Trophoblast cell (in vitro differentiated cells and primary cell): ENCODE results near the gene DPY19L1.
"Not testable (repeated sequence)": the region's sequence is repeated elsewhere in the genome, so short reads cannot be mapped to it uniquely, and the experiment has no call there.

Source experiments
- DNase-seq, 2 donors: peaks; one replicate each; pipeline ENCODE4 v3.0.0-alpha.2; 2016
- H2AFZ ChIP-seq: 2 replicates; pipeline ENCODE4 v1.6.1; 2013; ENCODE audit warnings: low read length, moderate library complexity, mild to moderate bottlenecking; ENCODE audit not compliant: insufficient read depth, poor library complexity
- H2AK5ac ChIP-seq: 2 replicates; pipeline ENCODE4 v1.6.1; 2013; ENCODE audit warnings: mild to moderate bottlenecking, low read length
- H2BK120ac ChIP-seq: 2 replicates; pipeline ENCODE4 v1.6.1; 2013; ENCODE audit warnings: low read length, mild to moderate bottlenecking, moderate library complexity; ENCODE audit not compliant: insufficient read depth, poor library complexity
- H2BK12ac ChIP-seq: 2 replicates; pipeline ENCODE4 v1.6.1; 2013; ENCODE audit warnings: mild to moderate bottlenecking, low read length, moderate library complexity
- H2BK5ac ChIP-seq: 2 replicates; pipeline ENCODE4 v1.6.1; 2013; ENCODE audit warnings: low read length, low read depth, moderate library complexity, mild to moderate bottlenecking; ENCODE audit not compliant: poor library complexity
- H3K14ac ChIP-seq: 2 replicates; pipeline ENCODE4 v1.6.1; 2013; ENCODE audit warnings: mild to moderate bottlenecking, low read length
- H3K18ac ChIP-seq: 2 replicates; pipeline ENCODE4 v1.6.1; 2013; ENCODE audit warnings: mild to moderate bottlenecking, low read length
- H3K23ac ChIP-seq: 2 replicates; pipeline ENCODE4 v1.6.1; 2013; ENCODE audit warnings: low read length
- H3K27ac ChIP-seq: 2 replicates; pipeline ENCODE4 v1.5.1; 2013; ENCODE audit warnings: low read depth, mild to moderate bottlenecking, inconsistent platforms, low read length, moderate library complexity
- H3K27me3 ChIP-seq: 2 replicates; pipeline ENCODE4 v1.6.1; 2013; ENCODE audit warnings: inconsistent platforms, mild to moderate bottlenecking, low read length, moderate library complexity; ENCODE audit not compliant: insufficient read depth
- H3K36me3 ChIP-seq, 2 experiments: 1 replicate in 1 of 2; 2 replicates in 1 of 2; pipeline ENCODE4 v1.6.1; 2013; ENCODE audit warnings: low read length in 2 of 2, mild to moderate bottlenecking in 2 of 2, moderate library complexity in 1 of 2; ENCODE audit not compliant: insufficient read depth in 2 of 2, control insufficient read depth in 1 of 2
- H3K4ac ChIP-seq: 2 replicates; pipeline ENCODE4 v1.6.1; 2013; ENCODE audit warnings: low read depth, mild to moderate bottlenecking, low read length, moderate library complexity
- H3K4me1 ChIP-seq, 2 experiments: 1 replicate in 1 of 2; 2 replicates in 1 of 2; pipeline ENCODE4 v1.6.1; 2013; ENCODE audit warnings: low read length in 2 of 2, mild to moderate bottlenecking in 2 of 2, moderate library complexity in 1 of 2; ENCODE audit not compliant: insufficient read depth in 2 of 2, control insufficient read depth in 1 of 2
- H3K4me2 ChIP-seq: 2 replicates; pipeline ENCODE4 v1.6.1; 2013; ENCODE audit warnings: inconsistent platforms, mild to moderate bottlenecking, low read length, moderate library complexity
- H3K4me3 ChIP-seq: 2 replicates; pipeline ENCODE4 v1.5.1; 2013; ENCODE audit warnings: mild to moderate bottlenecking, low read depth, low read length, inconsistent platforms
- H3K79me1 ChIP-seq: one replicate; pipeline ENCODE4 v1.6.1; 2013; ENCODE audit warnings: low read length
- H3K79me2 ChIP-seq: 2 replicates; pipeline ENCODE4 v1.6.1; 2013; ENCODE audit warnings: low read length, mild to moderate bottlenecking; ENCODE audit not compliant: control insufficient read depth, insufficient read depth, poor library complexity
- H3K9ac ChIP-seq: 2 replicates; pipeline ENCODE4 v1.6.1; 2013; ENCODE audit warnings: mild to moderate bottlenecking, low read length
- H3K9me3 ChIP-seq: 2 replicates; pipeline ENCODE4 v1.6.1; 2013; ENCODE audit warnings: low read depth, mild to moderate bottlenecking, control low read depth, inconsistent platforms, low read length; ENCODE audit not compliant: insufficient read depth
- H4K12ac ChIP-seq: 2 replicates; pipeline ENCODE4 v1.6.1; 2013; ENCODE audit warnings: low read depth, mild to moderate bottlenecking, low read length, moderate library complexity
- H4K8ac ChIP-seq: 2 replicates; pipeline ENCODE4 v1.6.1; 2013; ENCODE audit warnings: low read depth, mild to moderate bottlenecking, low read length, moderate library complexity
- H4K91ac ChIP-seq: one replicate; pipeline ENCODE4 v1.6.1; 2013; ENCODE audit warnings: low read depth, mild to moderate bottlenecking, low read length, moderate library complexity
- WGBS: extraction: QIAGEN DNeasy Blood & Tissue Kit; methylation state at CpG from one replicate; pipeline ENCODE4 v1.1.7; 2013; ENCODE audit warnings: missing lambda C conversion rate; ENCODE audit not compliant: insufficient read length, insufficient coverage; ENCODE audit errors: extremely low coverage; 5-methylcytosine and 5-hydroxymethylcytosine counted together

Gene DPY19L1

DNA sequence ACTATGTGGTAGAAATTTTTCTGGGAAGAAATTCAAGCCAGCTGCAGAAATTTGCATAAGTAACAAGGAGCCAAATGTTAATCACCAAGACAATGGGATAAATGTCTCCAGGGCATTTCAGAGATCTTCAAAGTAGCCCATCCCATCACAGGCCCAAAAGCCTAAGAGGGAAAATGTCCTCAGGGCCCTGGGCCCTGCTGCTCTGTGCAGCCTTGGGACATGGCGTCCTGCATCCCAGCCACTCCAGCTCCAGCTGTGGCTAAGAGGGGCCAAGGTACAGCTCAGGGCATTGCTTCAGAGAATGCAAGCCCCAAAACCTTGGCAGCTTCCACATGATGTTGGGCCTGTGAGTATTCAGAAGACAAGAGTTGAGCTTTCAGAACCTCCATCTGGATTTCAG is 31.8 kb upstream of the DPY19L1 start:
- not testable (repeated sequence) for H2BK5ac ChIP-seq, H3K9me3 ChIP-seq, H3K18ac ChIP-seq, H4K8ac ChIP-seq, H3K23ac ChIP-seq, H3K4me1 ChIP-seq, H3K4ac ChIP-seq, H2AFZ ChIP-seq, H3K14ac ChIP-seq, H3K27ac ChIP-seq, H3K4me3 ChIP-seq, H4K91ac ChIP-seq, H4K12ac ChIP-seq, DNase-seq, H2BK120ac ChIP-seq, H3K79me2 ChIP-seq, H3K9ac ChIP-seq, H3K27me3 ChIP-seq, H3K4me2 ChIP-seq, H2AK5ac ChIP-seq, H2BK12ac ChIP-seq, H3K79me1 ChIP-seq, H3K36me3 ChIP-seq
- WGBS = no CpG with 5 or more reads among the region's 1 CpG

DNA sequence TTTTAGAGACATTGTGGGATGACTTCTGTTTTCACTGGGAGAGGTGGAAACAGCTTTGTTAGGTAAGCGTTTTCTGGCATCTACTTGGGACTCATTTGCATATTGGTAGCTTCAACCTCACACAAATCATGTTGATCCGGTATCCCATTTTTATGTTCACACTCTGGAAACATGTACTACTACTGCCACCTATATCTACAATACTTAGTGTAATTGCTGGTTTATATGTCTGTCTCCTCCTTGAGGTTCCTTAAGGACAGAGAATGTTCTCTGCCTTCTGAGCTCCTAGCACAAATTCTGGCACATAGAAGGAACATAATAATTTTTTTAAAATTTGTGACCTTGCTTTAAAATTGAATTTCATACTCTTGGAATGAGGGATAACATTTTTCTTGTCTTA is 28.1 kb upstream of the DPY19L1 start:
- not testable (repeated sequence) for H3K18ac ChIP-seq, H3K4me1 ChIP-seq, H3K27me3 ChIP-seq, H4K91ac ChIP-seq, H4K8ac ChIP-seq, H3K4me3 ChIP-seq, H3K27ac ChIP-seq, H2BK120ac ChIP-seq, H2AFZ ChIP-seq, H3K23ac ChIP-seq, H3K79me1 ChIP-seq, H3K36me3 ChIP-seq, DNase-seq, H2BK12ac ChIP-seq, H3K9ac ChIP-seq, H3K79me2 ChIP-seq, H3K4me2 ChIP-seq, H2BK5ac ChIP-seq, H3K9me3 ChIP-seq, H2AK5ac ChIP-seq, H3K14ac ChIP-seq, H4K12ac ChIP-seq, H3K4ac ChIP-seq
- no CpG with 5 or more reads among the region's 2 CpGs for WGBS

DNA sequence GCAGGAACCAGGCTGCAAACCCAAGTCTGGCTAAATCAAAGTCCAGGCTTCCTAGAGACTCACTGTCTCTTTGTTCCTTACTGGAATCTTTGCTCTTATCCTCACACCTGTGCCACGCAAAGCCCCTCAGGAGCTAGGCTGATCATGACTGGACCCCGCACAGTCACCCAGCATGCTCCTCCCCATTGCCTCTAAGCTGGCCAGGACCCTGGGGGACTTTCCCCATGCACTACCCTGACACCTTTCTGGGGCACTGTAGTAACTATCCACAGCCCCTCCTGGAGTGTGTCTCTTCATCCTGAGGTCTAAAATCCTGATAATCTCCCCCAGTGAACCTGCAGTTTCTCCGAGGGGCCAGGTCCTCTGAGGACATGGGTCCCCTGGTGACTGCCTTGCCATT is 21.3 kb upstream of the DPY19L1 start:
- H3K14ac ChIP-seq, H4K12ac ChIP-seq, H3K36me3 ChIP-seq, H3K4ac ChIP-seq, DNase-seq, H3K18ac ChIP-seq, H3K9ac ChIP-seq, H2BK12ac ChIP-seq, H3K9me3 ChIP-seq, H4K8ac ChIP-seq, H3K27ac ChIP-seq, H2BK5ac ChIP-seq, H3K4me1 ChIP-seq, H3K79me1 ChIP-seq, H2AFZ ChIP-seq, H2AK5ac ChIP-seq, H4K91ac ChIP-seq, H2BK120ac ChIP-seq, H3K79me2 ChIP-seq, H3K27me3 ChIP-seq, H3K4me3 ChIP-seq, H3K23ac ChIP-seq, H3K4me2 ChIP-seq: not testable (repeated sequence)
- no CpG with 5 or more reads among the region's 3 CpGs for WGBS

DNA sequence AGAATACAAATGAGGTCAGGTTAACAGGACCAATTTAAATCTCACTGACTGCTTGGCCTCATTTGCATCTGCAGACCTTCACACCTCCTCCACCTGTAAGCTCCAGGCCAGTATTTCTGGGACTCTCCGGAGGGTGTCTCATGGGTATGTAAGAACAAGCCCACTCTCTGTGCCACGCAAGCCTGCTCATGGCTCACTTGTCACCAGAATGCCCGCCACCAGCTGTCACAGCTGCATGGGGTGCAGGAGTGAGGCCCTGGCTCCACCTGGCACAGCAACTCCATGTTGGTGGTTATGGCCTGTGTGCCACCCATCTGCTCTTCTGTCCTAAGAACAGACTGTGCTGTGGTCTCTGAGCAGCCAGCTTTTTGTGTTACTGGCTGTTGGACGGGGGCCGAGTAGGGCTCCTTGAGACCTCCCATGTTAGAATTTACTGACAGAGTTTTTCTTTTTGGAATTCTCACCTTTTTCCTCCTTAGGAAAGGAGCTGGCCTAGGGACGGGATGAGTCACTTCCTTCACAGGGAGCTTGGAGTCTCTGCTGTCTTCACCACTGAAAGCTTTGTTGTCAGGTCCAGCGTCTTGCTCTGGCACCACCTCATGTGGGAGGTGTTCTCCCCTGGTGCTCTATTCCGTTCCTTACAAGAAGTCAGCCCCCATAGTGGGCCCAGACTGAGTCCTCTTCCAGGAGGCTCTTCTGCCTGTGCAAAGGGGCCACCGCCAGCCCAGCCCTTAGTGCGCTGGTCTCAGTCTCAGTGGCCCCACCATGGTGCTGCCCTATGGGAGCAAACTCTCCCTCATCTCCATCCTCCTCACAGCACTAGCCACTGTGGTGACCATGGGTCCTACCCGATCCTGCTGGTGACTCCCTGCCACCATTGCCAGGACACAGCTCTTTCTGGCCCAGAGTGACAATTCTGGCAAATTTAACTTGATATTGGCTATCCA is 20.5 kb upstream of the DPY19L1 start:
- no CpG with 5 or more reads among the region's 11 CpGs for WGBS
- not testable (repeated sequence) for H2AFZ ChIP-seq, H3K4me1 ChIP-seq, H3K27me3 ChIP-seq, H3K4me2 ChIP-seq, H3K79me1 ChIP-seq, H2BK12ac ChIP-seq, H3K27ac ChIP-seq, H2BK5ac ChIP-seq, H3K18ac ChIP-seq, DNase-seq, H4K91ac ChIP-seq, H3K23ac ChIP-seq, H3K79me2 ChIP-seq, H3K36me3 ChIP-seq, H3K4ac ChIP-seq, H3K4me3 ChIP-seq, H4K12ac ChIP-seq, H2BK120ac ChIP-seq, H3K9me3 ChIP-seq, H2AK5ac ChIP-seq, H4K8ac ChIP-seq, H3K9ac ChIP-seq, H3K14ac ChIP-seq
